NCI-H128 (cell line): Measurements from ENCODE around the gene HTT.

Experiments used
- DNase-seq: peaks from one replicate; lab custom pipeline; 2025; ENCODE audit not compliant: unreplicated experiment; lab: John Stamatoyannopoulos, UW

Gene HTT

DNA sequence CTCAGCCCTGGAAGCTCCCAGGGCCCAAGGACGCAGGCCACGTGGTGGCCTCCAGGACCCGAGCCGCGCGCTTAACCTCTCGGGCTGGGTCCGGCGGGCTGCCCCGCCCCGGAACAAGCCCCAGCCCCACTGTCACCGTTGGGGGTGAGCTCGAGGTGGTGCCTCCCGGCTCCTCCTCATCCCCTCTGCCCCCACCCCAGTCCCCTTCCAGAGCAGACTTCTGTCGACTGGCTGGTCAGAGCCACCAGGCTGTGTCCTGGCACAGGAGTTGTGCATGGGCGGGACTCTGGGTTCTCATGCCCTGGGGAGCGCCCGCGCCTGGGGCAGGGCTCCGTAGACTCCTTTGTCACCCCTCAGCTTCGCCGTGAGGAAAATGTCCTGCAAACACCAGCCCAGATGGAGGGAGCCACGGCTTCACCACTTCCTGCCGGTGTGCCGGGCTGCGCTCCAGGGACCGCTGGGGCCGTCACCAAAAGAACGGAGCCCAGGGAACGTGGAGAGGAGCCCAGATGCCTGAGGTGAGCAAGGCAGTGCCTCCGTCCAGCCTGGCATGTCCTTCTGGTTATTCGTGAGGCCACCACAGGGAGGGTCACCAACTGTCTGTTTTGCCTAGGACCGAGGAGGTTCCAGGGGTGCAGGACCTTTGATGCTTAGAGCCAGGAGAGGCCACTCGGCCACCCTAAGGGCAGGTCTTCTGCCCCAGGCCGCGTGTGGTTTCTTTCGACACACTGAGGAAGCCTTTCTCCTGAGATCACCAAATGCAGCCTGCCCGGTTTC, 211.3 kb downstream of the HTT start:
- DNase-seq = no peak

DNA sequence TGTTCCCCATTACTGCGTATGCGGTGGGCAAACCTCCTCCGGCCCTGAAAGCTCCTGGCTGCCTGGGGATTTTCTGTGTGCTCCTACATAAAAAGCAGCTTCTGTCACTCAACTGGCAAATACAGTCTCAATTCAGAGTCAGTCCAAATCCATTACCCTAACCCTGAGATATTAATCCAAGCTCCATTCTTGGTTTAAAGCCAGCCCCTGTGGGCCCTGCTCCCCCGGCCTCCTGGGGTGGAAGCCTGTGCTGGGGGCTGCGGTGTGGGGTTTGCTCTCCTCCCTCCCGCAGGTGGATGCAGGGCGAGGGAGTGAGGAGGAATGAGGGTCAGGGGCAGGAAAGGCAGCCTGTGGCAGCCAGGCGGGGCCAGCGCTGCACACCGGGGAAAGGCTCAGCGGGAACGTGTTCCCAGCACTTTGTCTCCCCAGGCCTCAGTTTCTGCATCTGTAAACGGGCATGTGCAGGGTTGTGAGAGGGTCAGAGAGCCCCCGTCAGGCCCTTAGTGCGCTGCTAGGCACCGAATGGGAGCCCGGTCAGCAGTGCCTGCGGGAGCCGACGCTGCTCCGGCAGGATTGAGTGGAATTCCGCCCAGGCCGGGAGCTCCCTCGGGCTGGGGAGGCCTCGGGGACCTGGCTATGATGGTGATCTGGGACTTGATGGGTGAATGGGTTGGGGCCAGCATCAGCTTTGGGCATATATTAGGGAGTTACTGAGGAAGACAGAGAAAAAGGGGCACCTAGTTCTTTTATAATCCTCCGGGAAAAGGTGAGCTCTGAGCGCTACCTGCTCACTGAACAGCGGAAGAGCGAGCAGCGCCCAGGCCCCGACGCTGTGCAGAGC, 212.1 kb downstream of the HTT start:
- DNase-seq = no peak

DNA sequence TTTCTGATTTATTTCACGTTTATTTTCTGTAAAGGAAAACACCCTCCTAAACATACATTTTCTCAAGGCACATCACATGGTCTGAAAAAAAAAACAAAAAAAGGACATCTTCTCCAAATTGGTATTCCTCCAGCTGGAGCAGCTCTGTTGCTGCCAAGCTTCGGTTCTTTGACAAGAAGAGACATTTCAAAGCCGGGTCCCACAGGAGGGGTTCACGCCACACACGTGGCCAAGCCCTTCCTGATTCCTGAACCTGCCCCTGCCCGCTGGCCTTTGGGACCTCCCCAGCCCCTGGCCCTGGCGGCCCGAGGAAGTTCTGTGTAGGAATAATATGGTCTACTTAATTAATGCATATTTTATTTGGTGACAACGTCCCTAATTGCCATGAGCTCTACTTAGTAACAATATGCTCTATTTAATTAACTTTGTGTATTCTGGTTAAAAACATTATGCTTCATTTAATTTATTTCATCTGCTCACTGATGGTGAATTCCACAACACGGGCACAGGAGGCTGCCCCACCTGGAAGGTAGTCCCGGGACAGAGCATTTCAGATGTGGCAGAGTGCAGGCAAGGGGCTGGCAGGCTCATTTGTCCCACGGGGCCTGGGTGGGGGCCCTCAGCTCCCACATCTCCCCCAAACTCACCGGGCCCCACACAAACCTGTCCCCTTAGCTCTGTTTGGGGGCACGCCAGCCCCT, 212.9 kb downstream of the HTT start:
- no peak for DNase-seq

DNA sequence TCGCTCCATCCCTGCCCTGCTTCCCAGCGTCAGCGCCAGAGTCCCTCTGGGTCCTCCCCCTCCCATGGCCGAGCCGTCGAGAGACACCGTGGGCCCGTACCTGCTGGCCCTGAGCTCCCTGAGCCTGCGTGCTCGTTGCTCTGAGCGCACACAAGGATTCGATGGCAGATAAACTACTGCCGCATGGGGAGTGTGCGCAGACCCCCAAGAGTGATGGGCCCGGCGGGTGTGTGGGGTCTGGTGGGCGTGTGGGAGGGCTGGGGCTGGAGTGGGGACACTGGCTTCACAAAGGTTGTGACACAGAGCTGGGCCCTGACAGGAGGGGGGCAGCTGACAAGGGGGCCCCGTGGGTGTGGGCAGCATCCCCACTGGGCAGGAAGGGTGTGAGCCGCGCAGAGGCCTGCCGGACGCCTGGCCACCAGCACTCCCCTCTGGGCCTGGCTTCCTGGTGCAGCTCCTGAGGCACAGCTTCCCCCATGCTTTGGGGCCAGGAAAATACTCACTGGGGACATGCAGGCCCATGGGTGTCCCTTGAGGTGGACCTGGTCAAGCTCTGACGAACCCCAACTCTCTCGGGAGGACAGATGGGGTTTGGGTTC, 213.6 kb downstream of the HTT start:
- no peak for DNase-seq

DNA sequence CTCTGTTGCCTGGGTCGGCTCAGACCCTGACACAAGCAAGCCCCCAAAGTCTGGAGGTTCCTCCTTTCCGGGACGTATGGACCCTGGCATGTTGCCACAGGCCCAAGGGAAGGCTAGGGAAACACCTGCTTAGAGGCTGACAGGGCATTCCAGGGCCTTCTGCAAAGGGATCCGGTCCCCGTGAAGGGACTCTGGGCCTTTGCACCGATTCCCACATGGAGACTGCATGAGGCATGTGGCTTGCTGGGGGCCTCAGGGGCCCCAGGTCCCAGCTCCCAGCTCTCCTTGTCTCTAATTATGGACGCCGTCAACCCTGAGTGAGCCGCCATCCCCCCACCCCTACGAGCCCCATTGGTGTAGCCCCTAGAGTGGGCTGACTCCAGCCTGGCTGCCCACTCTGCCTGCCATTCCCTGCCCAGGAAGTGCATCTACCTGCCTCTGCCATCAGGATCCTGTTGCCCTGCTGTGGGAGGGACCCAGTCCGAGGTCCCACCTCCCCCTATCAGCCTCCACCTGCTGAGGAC, 214.2 kb downstream of the HTT start:
- DNase-seq = no peak

DNA sequence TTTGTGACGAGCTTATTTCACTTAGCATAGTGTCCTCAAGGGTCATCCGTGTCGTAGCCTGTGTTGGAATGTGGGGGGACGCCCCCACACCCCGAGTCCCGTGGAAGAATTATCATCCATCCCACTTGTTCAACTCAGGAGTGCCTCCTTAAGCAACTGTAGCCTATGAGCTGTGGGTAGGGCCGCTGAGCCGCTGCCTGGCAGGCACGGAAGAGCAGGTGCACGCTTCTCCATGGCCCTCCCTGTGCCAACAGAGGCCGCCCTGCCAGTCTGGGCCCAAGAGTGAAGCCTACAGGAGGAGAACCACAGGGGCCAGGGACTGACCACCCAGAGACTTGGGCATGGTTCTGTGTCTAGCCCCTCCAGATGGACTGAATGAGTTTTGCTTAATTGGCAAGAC, 216.0 kb downstream of the HTT start:
- DNase-seq = no peak

- DNase-seq = no peak
Observed at GRCh38 chr4:3290889-3291321, 216.4 kb downstream of the HTT start.

DNA sequence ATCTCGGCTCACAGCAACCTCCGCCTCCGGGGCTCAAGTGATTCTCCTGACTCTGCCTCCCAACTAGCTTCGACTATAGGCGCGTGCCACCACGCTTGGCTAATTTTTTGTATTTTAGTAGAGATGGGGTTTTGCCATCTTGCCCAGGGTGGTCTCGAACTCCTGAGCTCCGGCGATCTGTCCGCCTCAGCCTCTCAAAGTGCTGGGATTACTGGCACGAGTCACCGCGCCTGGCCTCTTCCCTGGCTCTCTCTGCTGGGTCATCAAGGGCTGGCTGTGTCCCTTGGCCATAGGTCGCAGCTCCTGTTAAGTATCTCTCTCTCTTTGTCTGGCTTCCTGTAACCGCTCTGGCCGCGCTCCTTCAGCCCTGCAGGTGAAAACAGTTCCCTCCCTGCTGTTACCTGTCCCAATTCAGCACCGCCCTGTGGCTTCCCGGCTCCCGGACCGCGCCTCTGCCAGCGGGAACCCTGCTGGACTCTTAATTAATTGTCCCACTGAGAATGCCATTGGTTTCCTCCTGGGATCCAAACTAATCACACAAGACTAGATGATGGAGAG, 217.0 kb downstream of the HTT start:
- no peak for DNase-seq

GRCh38 chr4:3291969-3292570, 217.6 kb downstream of the HTT start:
- DNase-seq = no peak

DNA sequence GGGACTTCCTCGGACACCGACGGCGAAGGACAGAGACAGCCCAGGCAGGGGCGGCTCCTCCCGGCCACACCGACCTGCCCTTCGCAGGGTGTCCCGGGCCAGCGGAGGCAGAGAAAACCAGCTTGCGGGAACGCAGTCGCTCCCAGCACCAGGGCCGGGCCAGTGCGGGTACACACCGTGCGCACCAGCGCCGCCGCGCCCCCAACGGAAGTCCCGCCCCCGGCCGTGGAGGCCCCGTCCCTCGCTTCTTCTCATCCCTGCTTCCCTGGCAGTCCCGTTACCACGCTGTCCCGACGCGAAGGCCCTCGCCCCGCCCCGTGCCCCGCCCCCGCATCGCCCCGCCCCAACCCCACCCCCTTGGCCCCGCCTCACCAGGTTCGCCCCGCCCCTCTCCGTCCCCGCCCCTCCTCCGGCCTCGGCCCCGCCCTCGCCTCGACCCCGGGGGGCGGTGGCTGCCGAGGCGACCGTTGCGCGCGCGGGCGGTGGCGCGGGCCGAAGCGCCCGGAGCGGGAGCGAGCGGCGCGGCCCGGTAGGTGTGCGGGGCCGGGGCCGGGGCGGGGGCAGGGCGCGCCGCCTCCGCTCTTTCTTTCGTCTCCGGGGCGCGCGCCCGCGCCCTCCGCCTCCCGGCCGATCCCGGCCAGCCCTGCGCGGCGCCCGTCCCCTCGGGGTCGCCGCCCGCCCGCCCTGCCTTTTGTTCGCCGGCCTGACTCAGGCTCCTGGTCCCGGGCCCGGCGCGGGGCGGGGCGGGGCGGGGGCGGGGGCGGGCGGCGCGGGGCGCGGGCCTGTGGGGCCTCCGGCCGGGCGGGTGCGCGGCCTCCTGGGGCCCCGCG, 218.3 kb downstream of the HTT start, which contains the start of gene RGS12:
TSS of gene RGS12 (plus strand) at position 451 of the 830 bp plus-strand sequence. CDS start 23,150 bp downstream, outside the sequence.
- peak; percentile 64 for DNase-seq
